Stimulated activated CD4-positive, alpha-beta T cell treated with anti-CD3 and anti-CD28 coated beads, Interleukin-1b, Interleukin-23, amount 100 ng/mL, for 1 hour (primary cell): ENCODE results near the gene RBM43.

ENCODE experiments used
- DNase-seq, 2 donors: peaks; one replicate each; pipeline ENCODE4 v3.0.0-alpha.2; 2020; ENCODE audit warnings: low read depth in 2 of 2

Gene RBM43

GRCh38 chr2:151217343-151217742 is 44.3 kb downstream of the RBM43 start:
- no peak for DNase-seq

- DNase-seq, result no peak
These were observed 54.6 kb downstream of the RBM43 start for GRCh38 chr2:151207100-151207499.

- no peak for DNase-seq
These were observed 55.2 kb downstream of the RBM43 start for GRCh38 chr2:151206446-151206968.

GRCh38 chr2:151205571-151205970 is 56.1 kb downstream of the RBM43 start:
- DNase-seq, result no peak

- no peak for DNase-seq
These were observed 56.9 kb downstream of the RBM43 start for GRCh38 chr2:151204756-151205155.

GRCh38 chr2:151200844-151201243 is 60.8 kb downstream of the RBM43 start:
- DNase-seq, result no peak

- no peak for DNase-seq
These were observed 61.4 kb downstream of the RBM43 start for GRCh38 chr2:151200277-151200676.

GRCh38 chr2:151198645-151199044 is 63.0 kb downstream of the RBM43 start:
- no peak for DNase-seq
